ENCODE measurements around the gene FBXL14.

Gene FBXL14

DNA sequence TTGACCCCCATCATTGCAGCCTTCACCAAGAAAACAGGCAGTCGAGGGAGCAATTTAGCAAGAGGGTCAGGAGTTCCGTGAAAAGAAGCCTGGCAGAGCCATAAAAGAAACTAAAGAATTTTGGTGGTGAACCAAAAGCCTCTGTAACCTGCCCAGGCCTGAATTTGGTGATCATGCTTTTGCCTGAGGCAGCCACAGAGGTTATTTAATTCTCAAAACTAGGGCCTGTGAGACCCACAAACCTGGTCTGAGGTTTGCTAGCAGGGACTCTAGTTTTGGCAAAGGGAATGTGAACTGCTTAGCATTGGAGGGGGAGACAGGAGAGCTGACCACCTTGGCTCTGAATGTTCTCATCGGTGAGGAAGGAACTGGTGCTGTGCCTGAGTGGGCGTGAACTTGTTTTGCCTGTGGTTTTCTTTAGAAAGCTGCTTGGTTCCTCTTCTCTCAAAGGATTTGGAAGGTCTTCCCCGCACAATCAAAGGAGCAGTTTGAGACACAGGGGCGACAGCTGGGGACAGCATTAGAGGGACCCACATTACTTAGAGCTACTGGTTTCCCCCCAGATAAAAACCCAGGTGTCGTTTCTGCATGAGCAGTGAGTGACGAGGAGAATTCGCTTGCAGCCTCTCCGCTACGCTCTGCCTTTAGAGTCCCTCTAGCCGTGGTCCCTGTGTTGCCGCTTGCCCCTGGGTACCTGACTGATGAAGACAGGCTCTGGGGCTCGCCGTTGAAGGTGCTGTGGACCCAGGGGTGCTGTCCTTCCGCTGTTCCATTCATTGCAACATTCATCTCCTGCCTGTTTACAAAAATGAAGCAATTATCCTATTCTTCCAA is 22.1 kb upstream of the FBXL14 start:
- H3K9me2 ChIP-seq (replicated peaks; ENCODE audit: insufficient read depth, low read length) = no peaks in the 10 kb centered on the region
- no peaks in the 10 kb centered on the region for H3K4me1 ChIP-seq (ENCODE audit: low read length)
- no peak overlapping the region for H3K4me2 ChIP-seq (ENCODE audit: low read depth, low read length)
- H3K4me3 ChIP-seq (ENCODE audit: low read length) = no peak overlapping the region
- TF ChIP-seq EZH2phosphoT487 (IDR thresholded peaks at IDR 0.05; ENCODE audit: low read length) (no peak), EZH2 (optimal IDR thresholded peaks at IDR 0.05; ENCODE audit: low read depth, low read length) (no peak), CTCF (IDR thresholded peaks at IDR 0.05; ENCODE audit: low read length) (no peak)
- no peaks in the 10 kb centered on the region; the same call in 1 of the 2 replicates for H3K36me3 ChIP-seq (replicated peaks; ENCODE audit: insufficient read depth, low read length)
- no peaks in the 10 kb centered on the region for H3K9me3 ChIP-seq (replicated peaks; ENCODE audit: insufficient read depth, low read length)
- peaks cover 86% of the 10 kb centered on the region for H3K79me2 ChIP-seq (ENCODE audit: low read length)
- H4K20me1 ChIP-seq (ENCODE audit: insufficient read depth, low read length) = peaks cover 4% of the 10 kb centered on the region; the same call in 1 of the 2 replicates
- no peak for DNase-seq
- H3F3A ChIP-seq (ENCODE audit: insufficient read depth, low read length) = no peaks in the 10 kb centered on the region
- H3K27ac ChIP-seq (ENCODE audit: low read length) = no peak overlapping the region
- no peaks in the 10 kb centered on the region for H3K27me3 ChIP-seq (replicated peaks; ENCODE audit: insufficient read depth, low read length)
- no peak overlapping the region for H2AFZ ChIP-seq (ENCODE audit: low read length)
- no peak overlapping the region for H3K9ac ChIP-seq (ENCODE audit: low read length)

DNA sequence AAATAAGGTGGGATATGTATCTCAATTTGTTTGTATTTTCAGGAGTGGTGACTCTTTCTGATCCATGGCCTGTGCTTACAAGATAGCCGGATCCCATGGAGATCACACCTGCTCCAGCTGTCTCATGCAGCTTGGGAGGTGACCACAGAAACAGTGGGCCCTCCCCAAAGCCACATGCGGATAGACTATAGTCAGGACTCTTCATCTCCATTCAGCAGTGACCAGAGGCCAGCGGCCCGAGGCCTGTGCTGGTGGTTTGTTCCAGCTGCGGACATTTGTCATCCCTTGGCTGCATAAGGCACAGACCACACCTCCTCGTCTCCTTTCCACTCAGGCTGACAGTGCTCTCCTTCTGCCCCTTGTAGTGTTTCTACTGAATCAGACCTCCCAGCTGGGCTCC is 20.0 kb upstream of the FBXL14 start:
- Histone ChIP-seq H3K79me2 (ENCODE audit: low read length) (peaks cover 89% of the 10 kb centered on the region), H3K9me2 (replicated peaks; ENCODE audit: insufficient read depth, low read length) (no peaks in the 10 kb centered on the region), H3K27ac (ENCODE audit: low read length) (no peak overlapping the region), H3K9me3 (replicated peaks; ENCODE audit: insufficient read depth, low read length) (no peaks in the 10 kb centered on the region), H4K20me1 (ENCODE audit: insufficient read depth, low read length) (peaks cover 4% of the 10 kb centered on the region; the same call in 1 of the 2 replicates), H3K4me3 (ENCODE audit: low read length) (no peak overlapping the region), H3K36me3 (replicated peaks; ENCODE audit: insufficient read depth, low read length) (no peaks in the 10 kb centered on the region; the same call in 1 of the 2 replicates), H3K4me2 (ENCODE audit: low read depth, low read length) (no peak overlapping the region), H3F3A (ENCODE audit: insufficient read depth, low read length) (no peaks in the 10 kb centered on the region), H2AFZ (ENCODE audit: low read length) (no peak overlapping the region), H3K4me1 (ENCODE audit: low read length) (no peaks in the 10 kb centered on the region), H3K27me3 (replicated peaks; ENCODE audit: insufficient read depth, low read length) (no peaks in the 10 kb centered on the region), H3K9ac (ENCODE audit: low read length) (no peak overlapping the region)
- DNase-seq = no peak
- TF ChIP-seq CTCF (IDR thresholded peaks at IDR 0.05; ENCODE audit: low read length) (no peak), EZH2 (optimal IDR thresholded peaks at IDR 0.05; ENCODE audit: low read depth, low read length) (no peak), EZH2phosphoT487 (IDR thresholded peaks at IDR 0.05; ENCODE audit: low read length) (no peak)

DNA sequence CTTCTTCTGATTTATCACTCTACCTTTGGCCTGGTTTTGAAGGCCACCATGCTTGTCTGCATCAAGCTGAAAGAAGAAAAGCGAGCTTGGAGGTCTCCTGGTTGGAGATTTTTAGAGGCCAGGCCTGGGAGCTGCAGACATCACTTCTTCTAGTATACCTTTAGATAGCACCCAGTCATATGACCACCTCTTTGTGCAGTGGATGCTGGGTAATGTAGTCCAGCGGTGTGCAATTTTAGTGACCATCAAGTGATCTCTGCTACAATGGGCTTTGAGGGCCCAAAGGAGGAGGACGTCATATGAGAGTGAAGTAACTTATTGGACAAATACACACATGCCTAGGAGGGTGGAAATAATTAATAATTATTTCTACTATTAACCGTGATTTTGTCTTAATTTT is 19.5 kb upstream of the FBXL14 start:
- no peak overlapping the region for H2AFZ ChIP-seq (ENCODE audit: low read length)
- TF ChIP-seq EZH2 (optimal IDR thresholded peaks at IDR 0.05; ENCODE audit: low read depth, low read length) (no peak), EZH2phosphoT487 (IDR thresholded peaks at IDR 0.05; ENCODE audit: low read length) (no peak), CTCF (IDR thresholded peaks at IDR 0.05; ENCODE audit: low read length) (no peak)
- no peaks in the 10 kb centered on the region; the same call in 1 of the 2 replicates for H3K36me3 ChIP-seq (replicated peaks; ENCODE audit: insufficient read depth, low read length)
- no peak overlapping the region for H3K9ac ChIP-seq (ENCODE audit: low read length)
- H3K9me2 ChIP-seq (replicated peaks; ENCODE audit: insufficient read depth, low read length) = no peaks in the 10 kb centered on the region
- no peaks in the 10 kb centered on the region for H3K4me1 ChIP-seq (ENCODE audit: low read length)
- H3K4me3 ChIP-seq (ENCODE audit: low read length) = no peak overlapping the region
- no peak overlapping the region for H3K27ac ChIP-seq (ENCODE audit: low read length)
- no peaks in the 10 kb centered on the region for H3F3A ChIP-seq (ENCODE audit: insufficient read depth, low read length)
- no peak for DNase-seq
- H4K20me1 ChIP-seq (ENCODE audit: insufficient read depth, low read length) = peaks cover 4% of the 10 kb centered on the region; the same call in 1 of the 2 replicates
- peaks cover 91% of the 10 kb centered on the region for H3K79me2 ChIP-seq (ENCODE audit: low read length)
- H3K9me3 ChIP-seq (replicated peaks; ENCODE audit: insufficient read depth, low read length) = no peaks in the 10 kb centered on the region
- H3K27me3 ChIP-seq (replicated peaks; ENCODE audit: insufficient read depth, low read length) = no peaks in the 10 kb centered on the region
- no peak overlapping the region for H3K4me2 ChIP-seq (ENCODE audit: low read depth, low read length)
